PC-9 (cell line): ENCODE data around the gene SND1. TPM values are rescaled to one million over a fixed set of nuclear protein-coding genes. Genes with fewer than 3 reads are reported as not detected.

Source experiments
- BruUV-seq: library from RNA; stranded (reverse); fragments of 400-500 nt; replicated peaks from 2 replicates; lab custom pipeline; 2021; lab: Mats Ljungman, UMichigan
- CTCF ChIA-PET: fragments of 300-600 bp; sonication (Branson Sonifier 250); formaldehyde crosslinking; loops from one replicate; lab custom pipeline; 2022; ENCODE audit warnings: antibody characterized with exemption; lab: Charles Lee
- POLR2A ChIA-PET: fragments of 300-600 bp; sonication (Branson Sonifier 250); formaldehyde crosslinking; loops from one replicate; lab custom pipeline; 2022; ENCODE audit warnings: antibody characterized with exemption; ENCODE audit not compliant: unreplicated experiment; lab: Charles Lee
- DNase-seq, 2 experiments: peaks; one replicate each; pipeline versions ENCODE4 v3.0.0 to v3.0.0-alpha.2; 2015 to 2022; ENCODE audit warnings: mixed read lengths in 1 of 2
- H2AFZ ChIP-seq: fragments of 200-600 bp; sonication (generic); 2 replicates; pipeline ENCODE4 v1.8.1; 2017; ENCODE audit warnings: antibody characterized with exemption
- H3F3A ChIP-seq: fragments of 200-600 bp; sonication (generic); 2 replicates; pipeline ENCODE4 v1.8.1; 2017; ENCODE audit warnings: antibody characterized with exemption, mild to moderate bottlenecking, low read depth; ENCODE audit not compliant: insufficient read depth
- H3K27ac ChIP-seq: fragments of 200-600 bp; sonication (generic); 2 replicates; pipeline ENCODE4 v1.6.1; 2016; ENCODE audit warnings: mixed run types
- H3K27me3 ChIP-seq: fragments of 200-600 bp; sonication (generic); 2 replicates; pipeline ENCODE4 v1.6.1; 2016; ENCODE audit warnings: low read depth, mixed run types; ENCODE audit not compliant: insufficient read depth
- H3K36me3 ChIP-seq: fragments of 200-600 bp; sonication (generic); 2 replicates; pipeline ENCODE4 v1.6.1; 2016; ENCODE audit warnings: low read depth, mixed run types
- H3K4me1 ChIP-seq: fragments of 200-600 bp; sonication (generic); replicated peaks from 2 replicates; pipeline ENCODE4 v1.6.1; 2016; ENCODE audit warnings: mixed run types; ENCODE audit not compliant: insufficient read depth
- H3K4me2 ChIP-seq: fragments of 200-600 bp; sonication (generic); 2 replicates; pipeline ENCODE4 v1.6.1; 2017; ENCODE audit warnings: mixed run types
- H3K4me3 ChIP-seq: fragments of 200-600 bp; sonication (generic); 2 replicates; pipeline ENCODE4 v1.6.1; 2016; ENCODE audit warnings: mixed run types
- H3K79me2 ChIP-seq: fragments of 200-600 bp; sonication (generic); 2 replicates; pipeline ENCODE4 v1.6.1; 2017; ENCODE audit warnings: low read depth, mixed run types
- H3K9me2 ChIP-seq: fragments of 200-600 bp; sonication (generic); 2 replicates; pipeline ENCODE4 v1.8.1; 2017; ENCODE audit warnings: mild to moderate bottlenecking; ENCODE audit not compliant: insufficient read depth
- H3K9me3 ChIP-seq: fragments of 200-600 bp; sonication (generic); 2 replicates; pipeline ENCODE4 v1.8.1; 2016; ENCODE audit warnings: low read depth; ENCODE audit not compliant: insufficient read depth
- H4K20me1 ChIP-seq: fragments of 200-600 bp; sonication (generic); 2 replicates; pipeline ENCODE4 v1.8.1; 2017; ENCODE audit not compliant: insufficient read depth
- CTCF ChIP-seq: fragments of 200-600 bp; sonication (generic); conservative IDR thresholded peaks from 2 replicates; pipeline ENCODE4 v1.6.1; 2017; ENCODE audit warnings: mixed run types, antibody characterized with exemption, mild to moderate bottlenecking, moderate library complexity
- EZH2 ChIP-seq: fragments of 200-600 bp; sonication (generic); IDR thresholded peaks from 2 replicates; pipeline ENCODE4 v1.8.0; 2017; ENCODE audit warnings: antibody characterized with exemption, low read depth
- intact Hi-C: fragments of 100-400 bp; cut with micrococcal nuclease; formaldehyde crosslinking; loops from one replicate; pipeline ENCODE4 v1.10.0; 2022; ENCODE audit not compliant: unreplicated experiment
- total RNA-seq: library from RNA; stranded (reverse); gene quantifications from 2 replicates; pipeline ENCODE4 v1.2.3, GENCODE V29; 2021

The SND1 gene
- total RNA-seq, 1 experiment from 2014 or later: 273 TPM

DNA sequence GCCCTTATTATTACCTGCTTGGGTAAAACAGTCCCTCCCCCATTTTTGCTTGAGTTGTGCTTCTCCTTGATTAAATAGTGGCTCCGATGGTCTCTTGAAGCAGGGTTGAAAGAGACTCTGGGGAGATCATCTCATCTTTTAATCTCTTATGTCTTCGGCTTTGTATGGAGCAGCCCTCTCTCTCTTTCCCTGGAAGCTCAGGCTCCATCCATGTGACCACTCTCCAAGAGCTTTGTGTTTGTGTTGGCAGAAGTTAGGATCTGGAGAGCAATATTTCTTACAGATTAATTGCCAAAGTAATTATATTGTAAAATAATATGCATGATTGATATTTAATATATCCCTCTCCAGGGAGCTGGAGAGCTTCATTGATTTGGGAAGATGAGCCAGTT, 302.4 kb downstream of the SND1 start:
- DNase-seq: no peak
- ChIA-PET POLR2A (no interaction called here), CTCF (interaction anchor here (0.8 kb wide), 1 partner anchor 247 kb away, joined by 6 read pairs; no protein-coding TSS in a partner anchor)
- Histone ChIP-seq H3F3A (no peaks in the 10 kb centered on the region), H3K9me3 (no peaks in the 10 kb centered on the region), H3K4me1 (no peaks in the 10 kb centered on the region), H4K20me1 (no peaks in the 10 kb centered on the region), H3K79me2 (no peaks in the 10 kb centered on the region), H3K4me3 (no peak overlapping the region), H2AFZ (no peak overlapping the region), H3K36me3 (no peaks in the 10 kb centered on the region), H3K9me2 (no peaks in the 10 kb centered on the region), H3K4me2 (no peak overlapping the region), H3K27me3 (no peaks in the 10 kb centered on the region), H3K27ac (no peak overlapping the region)
- TF ChIP-seq EZH2: no peak
- TF ChIP-seq CTCF: no peak
- intact Hi-C loops: no loop called here
- BruUV-seq: no TSS peak

DNA sequence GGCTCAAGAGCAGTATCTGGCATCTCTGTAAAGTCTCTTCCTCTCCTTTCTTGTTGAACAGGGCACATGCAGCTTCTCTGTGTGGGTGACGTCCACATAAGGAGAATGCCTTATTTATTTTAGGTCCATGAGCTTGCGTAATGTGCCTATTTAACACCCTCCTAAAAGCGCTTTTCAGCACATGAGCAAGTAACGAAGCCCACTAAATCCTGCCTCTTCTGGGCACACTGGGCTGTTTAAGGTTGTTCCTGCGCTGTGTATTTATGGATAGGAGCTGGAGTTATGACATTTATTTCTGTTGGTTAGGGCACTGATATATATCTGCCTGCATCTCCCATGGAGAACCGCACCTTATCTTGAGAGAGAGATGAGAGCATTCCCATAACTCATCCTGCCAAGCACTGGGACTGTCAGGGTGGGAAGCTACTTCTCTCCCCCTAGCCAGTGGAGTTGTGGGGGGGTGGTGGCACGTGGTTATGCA, 303.1 kb downstream of the SND1 start:
- CTCF ChIA-PET: no interaction called here
- Histone ChIP-seq H3F3A (no peaks in the 10 kb centered on the region), H2AFZ (no peak overlapping the region), H3K4me3 (no peak overlapping the region), H3K4me1 (no peaks in the 10 kb centered on the region), H3K9me3 (no peaks in the 10 kb centered on the region), H4K20me1 (no peaks in the 10 kb centered on the region), H3K27ac (no peak overlapping the region), H3K9me2 (no peaks in the 10 kb centered on the region), H3K79me2 (no peaks in the 10 kb centered on the region), H3K4me2 (no peak overlapping the region), H3K27me3 (no peaks in the 10 kb centered on the region), H3K36me3 (no peaks in the 10 kb centered on the region)
- DNase-seq: no peak
- POLR2A ChIA-PET: no interaction called here
- BruUV-seq: no TSS peak
- TF ChIP-seq CTCF (no peak), EZH2 (no peak)
- intact Hi-C loops: no loop called here

DNA sequence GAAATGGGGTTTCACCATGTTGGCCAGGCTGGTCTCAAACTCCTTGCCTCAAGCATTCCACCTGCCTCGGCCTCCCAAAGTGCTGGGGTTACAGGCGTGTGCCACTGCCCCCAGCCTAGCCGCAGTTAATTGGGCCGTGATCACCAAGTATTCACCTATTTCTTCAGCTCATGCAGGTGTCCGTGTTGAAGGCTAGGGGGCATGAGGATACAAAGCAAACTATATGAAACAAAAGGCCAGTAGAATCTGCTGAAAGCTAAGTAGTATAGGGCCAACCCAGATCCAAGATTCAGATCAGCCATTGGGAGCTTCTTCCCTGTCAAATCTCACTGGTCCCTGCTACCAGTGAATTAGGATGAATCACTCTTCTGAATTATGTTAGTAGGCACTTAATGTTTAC, 305.9 kb downstream of the SND1 start:
- no peaks in the 10 kb centered on the region for H3K36me3 ChIP-seq
- H3K9me2 ChIP-seq: no peaks in the 10 kb centered on the region
- no peak overlapping the region for H3K27ac ChIP-seq
- H3F3A ChIP-seq: no peaks in the 10 kb centered on the region
- intact Hi-C loops: no loop called here
- H4K20me1 ChIP-seq: no peaks in the 10 kb centered on the region
- TF ChIP-seq CTCF: no peak
- TF ChIP-seq EZH2: no peak
- H3K9me3 ChIP-seq: no peaks in the 10 kb centered on the region
- no peak for DNase-seq
- BruUV-seq: no TSS peak
- H3K4me1 ChIP-seq: no peaks in the 10 kb centered on the region
- no peak overlapping the region for H3K4me2 ChIP-seq
- no peak overlapping the region for H2AFZ ChIP-seq
- ChIA-PET CTCF (no interaction called here), POLR2A (no interaction called here)
- H3K79me2 ChIP-seq: no peaks in the 10 kb centered on the region
- H3K27me3 ChIP-seq: no peaks in the 10 kb centered on the region
- H3K4me3 ChIP-seq: no peak overlapping the region
